ENCODE data around the gene BRI3.

The BRI3 gene

GRCh38 chr7:98293746-98294145 is 12.3 kb downstream of the BRI3 start:
- TF ChIP-seq CTCF (conservative IDR thresholded peaks at IDR 0.05; ENCODE audit: low read depth, low read length): no peak
- Histone ChIP-seq H3K4me1 (ENCODE audit: low read depth, poor library complexity, severe bottlenecking) (peaks cover 20% of the 10 kb centered on the region), H3K36me3 (ENCODE audit: insufficient read depth) (no peaks in the 10 kb centered on the region), H3K4me2 (no peak overlapping the region), H3K4me3 (IDR thresholded peaks at IDR 0.05; ENCODE audit: insufficient read depth, low read depth, low read length) (no peak overlapping the region), H2AFZ (ENCODE audit: low read depth) (no peak overlapping the region), H3K79me2 (ENCODE audit: insufficient read depth, low read depth) (no peaks in the 10 kb centered on the region), H4K20me1 (ENCODE audit: insufficient read depth) (no peaks in the 10 kb centered on the region; the same call in 1 of the 2 replicates), H3K27me3 (ENCODE audit: insufficient read depth, low read depth) (no peaks in the 10 kb centered on the region), H3K27ac (no peak overlapping the region), H3K9ac (no peak overlapping the region)

GRCh38 chr7:98294326-98294725 is 12.8 kb downstream of the BRI3 start:
- no peak overlapping the region for H2AFZ ChIP-seq (ENCODE audit: low read depth)

GRCh38 chr7:98294798-98295382 is 13.4 kb downstream of the BRI3 start:
- Histone ChIP-seq H3K4me1 (ENCODE audit: low read depth, poor library complexity, severe bottlenecking) (peaks cover 9% of the 10 kb centered on the region), H3K4me2 (no peak overlapping the region), H3K36me3 (ENCODE audit: insufficient read depth) (no peaks in the 10 kb centered on the region), H3K79me2 (ENCODE audit: insufficient read depth, low read depth) (no peaks in the 10 kb centered on the region), H4K20me1 (ENCODE audit: insufficient read depth) (no peaks in the 10 kb centered on the region; the same call in 1 of the 2 replicates), H3K9ac (no peak overlapping the region), H2AFZ (ENCODE audit: low read depth) (no peak overlapping the region), H3K4me3 (IDR thresholded peaks at IDR 0.05; ENCODE audit: insufficient read depth, low read depth, low read length) (no peak overlapping the region), H3K27ac (no peak overlapping the region), H3K27me3 (ENCODE audit: insufficient read depth, low read depth) (no peaks in the 10 kb centered on the region)
- TF ChIP-seq CTCF (conservative IDR thresholded peaks at IDR 0.05; ENCODE audit: low read depth, low read length): peak; percentile 74

More at GRCh38 chr7:98294326-98294725, 12.8 kb downstream of the BRI3 start:
- Histone ChIP-seq H4K20me1 (ENCODE audit: insufficient read depth) (no peaks in the 10 kb centered on the region; the same call in 1 of the 2 replicates), H3K4me1 (ENCODE audit: low read depth, poor library complexity, severe bottlenecking) (peaks cover 14% of the 10 kb centered on the region), H3K27ac (no peak overlapping the region), H3K4me2 (no peak overlapping the region), H3K36me3 (ENCODE audit: insufficient read depth) (no peaks in the 10 kb centered on the region), H3K27me3 (ENCODE audit: insufficient read depth, low read depth) (no peaks in the 10 kb centered on the region), H3K9ac (no peak overlapping the region), H3K4me3 (IDR thresholded peaks at IDR 0.05; ENCODE audit: insufficient read depth, low read depth, low read length) (no peak overlapping the region), H3K79me2 (ENCODE audit: insufficient read depth, low read depth) (no peaks in the 10 kb centered on the region)
- TF ChIP-seq CTCF (conservative IDR thresholded peaks at IDR 0.05; ENCODE audit: low read depth, low read length): no peak

GRCh38 chr7:98295467-98296192 is 14.1 kb downstream of the BRI3 start:
- H3K79me2 ChIP-seq (ENCODE audit: insufficient read depth, low read depth): no peaks in the 10 kb centered on the region
- H3K4me1 ChIP-seq (ENCODE audit: low read depth, poor library complexity, severe bottlenecking): peaks cover 6% of the 10 kb centered on the region
- H3K27ac ChIP-seq: no peak overlapping the region
- no peaks in the 10 kb centered on the region; the same call in 1 of the 2 replicates for H4K20me1 ChIP-seq (ENCODE audit: insufficient read depth)
- no peaks in the 10 kb centered on the region for H3K36me3 ChIP-seq (ENCODE audit: insufficient read depth)
- no peak overlapping the region for H3K9ac ChIP-seq
- H3K4me2 ChIP-seq: no peak overlapping the region
- H3K4me3 ChIP-seq (IDR thresholded peaks at IDR 0.05; ENCODE audit: insufficient read depth, low read depth, low read length): no peak overlapping the region
- no peak overlapping the region for H2AFZ ChIP-seq (ENCODE audit: low read depth)
- no peak for TF ChIP-seq CTCF (conservative IDR thresholded peaks at IDR 0.05; ENCODE audit: low read depth, low read length)
- no peaks in the 10 kb centered on the region for H3K27me3 ChIP-seq (ENCODE audit: insufficient read depth, low read depth)

Data from KMS-11 (cell line).